HG03469 (cell line): ENCODE results near the gene CEP57L1.
"Not testable (repeated sequence)": the region's sequence is repeated elsewhere in the genome, so short reads cannot be mapped to it uniquely, and the experiment has no call there.

Source experiments
- ATAC-seq: cut with Tn5 transposase; IDR thresholded peaks from one replicate; pipeline ENCODE4 v1.9.1; 2021; ENCODE audit warnings: mild to moderate bottlenecking, moderate library complexity, moderate number of reproducible peaks; ENCODE audit not compliant: unreplicated experiment

The CEP57L1 gene

DNA sequence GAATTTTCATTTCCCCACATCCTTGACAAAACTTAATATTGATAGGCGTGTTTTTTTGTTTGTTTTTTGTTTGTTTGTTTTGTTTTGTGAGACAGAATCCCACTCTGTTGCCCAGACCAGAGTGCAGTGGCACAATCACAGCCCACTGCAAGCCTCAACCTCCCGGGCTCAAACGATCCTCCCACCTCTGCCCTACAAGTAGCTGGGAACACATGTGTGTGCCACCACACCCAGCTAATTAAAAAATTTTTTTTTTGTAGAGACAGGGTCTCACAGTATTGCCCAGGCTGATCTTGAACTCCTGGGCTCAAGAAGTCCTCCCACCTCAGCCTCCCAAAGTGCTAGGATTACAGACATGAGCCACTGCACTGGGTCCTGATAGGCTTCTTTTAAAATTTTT lies 9.2 kb downstream of the CEP57L1 start:
- no peak for ATAC-seq

DNA sequence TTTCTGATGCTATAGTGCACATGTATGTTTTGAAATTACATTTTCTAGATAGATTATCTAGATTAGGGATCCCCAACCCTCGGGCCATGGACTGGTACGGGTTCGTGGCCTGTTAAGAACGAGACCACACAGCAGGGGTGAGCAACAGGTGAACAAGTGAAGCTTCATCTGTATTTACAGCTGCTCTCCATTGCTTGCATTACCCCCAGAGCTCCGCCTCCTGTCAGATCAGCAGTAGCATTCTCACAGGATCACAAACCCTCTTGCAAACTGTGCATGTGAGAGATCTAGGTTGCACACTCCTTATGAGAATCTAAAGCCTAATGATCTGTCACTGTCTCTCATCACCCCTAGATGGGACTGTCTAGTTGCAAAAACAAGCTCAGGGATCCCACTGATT lies 10.4 kb downstream of the CEP57L1 start:
- no peak for ATAC-seq

DNA sequence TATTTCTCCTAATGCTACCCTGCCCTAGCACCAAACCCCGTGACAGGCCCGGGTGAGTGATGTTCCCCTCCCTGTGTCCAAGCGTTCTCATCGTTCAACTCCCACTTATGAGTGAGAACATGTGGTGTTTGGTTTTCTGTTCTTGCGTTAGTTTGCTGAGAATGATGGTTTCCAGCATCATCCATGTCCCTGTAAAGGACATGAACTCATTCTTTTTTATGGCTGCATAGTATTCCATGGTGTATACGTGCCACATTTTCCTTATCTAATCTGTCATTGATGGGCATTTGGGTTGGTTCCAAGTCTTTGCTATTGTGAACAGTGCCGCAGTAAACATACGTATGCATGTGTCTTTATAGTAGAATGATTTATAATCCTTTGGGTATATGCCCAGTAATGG lies 14.4 kb downstream of the CEP57L1 start:
- ATAC-seq = not testable (repeated sequence)

DNA sequence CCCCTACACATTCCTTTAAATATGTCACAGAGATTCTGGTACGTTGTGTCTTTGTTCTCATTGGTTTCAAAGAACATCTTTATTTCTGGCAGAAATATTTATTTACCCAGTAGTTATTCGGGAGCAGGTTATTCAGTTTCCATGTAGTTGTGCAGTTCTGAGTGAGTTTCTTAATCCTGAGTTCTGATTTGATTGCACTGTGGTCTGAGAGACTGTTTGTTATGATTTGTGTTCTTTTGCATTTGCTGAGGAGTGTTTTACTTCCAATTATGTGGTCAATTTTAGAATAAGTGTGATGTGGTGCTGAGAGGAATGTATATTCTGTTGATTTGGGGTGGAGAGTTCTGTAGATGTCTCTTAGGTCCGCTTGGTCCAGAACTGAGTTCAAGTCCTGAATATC lies 17.4 kb downstream of the CEP57L1 start:
- ATAC-seq = not testable (repeated sequence)

DNA sequence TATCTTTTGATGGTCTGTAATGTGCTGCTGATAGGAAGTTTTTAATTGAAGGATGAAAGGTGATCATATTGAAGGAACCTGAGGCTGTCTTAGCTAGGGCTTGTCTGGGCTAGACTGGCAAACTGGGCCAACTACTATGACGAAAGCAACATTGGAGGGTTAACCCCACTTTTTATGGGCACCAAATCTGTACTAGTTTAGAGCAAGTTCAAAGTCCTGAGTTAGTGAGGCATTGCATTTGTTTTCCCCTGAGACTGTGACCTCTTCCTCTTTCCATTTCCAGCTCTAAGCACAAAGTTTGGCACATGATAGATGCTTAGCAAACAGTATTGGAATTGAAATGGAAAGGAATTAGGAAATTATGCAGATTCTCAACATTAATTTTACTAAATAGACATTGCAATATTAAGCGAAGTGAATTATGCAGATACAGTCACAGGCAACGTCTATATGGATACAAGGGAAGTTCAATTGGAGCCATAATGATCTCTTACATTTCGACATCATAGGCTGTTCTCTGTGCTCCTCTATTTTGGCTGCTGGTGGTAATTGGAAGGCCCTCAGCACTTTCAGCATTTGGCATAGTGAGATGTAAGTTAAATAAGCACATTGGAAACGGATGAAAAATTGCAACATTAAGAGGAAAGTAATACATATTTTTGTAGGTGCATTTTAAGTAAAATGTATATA lies 22.2 kb downstream of the CEP57L1 start:
- ATAC-seq = peak; percentile 55

DNA sequence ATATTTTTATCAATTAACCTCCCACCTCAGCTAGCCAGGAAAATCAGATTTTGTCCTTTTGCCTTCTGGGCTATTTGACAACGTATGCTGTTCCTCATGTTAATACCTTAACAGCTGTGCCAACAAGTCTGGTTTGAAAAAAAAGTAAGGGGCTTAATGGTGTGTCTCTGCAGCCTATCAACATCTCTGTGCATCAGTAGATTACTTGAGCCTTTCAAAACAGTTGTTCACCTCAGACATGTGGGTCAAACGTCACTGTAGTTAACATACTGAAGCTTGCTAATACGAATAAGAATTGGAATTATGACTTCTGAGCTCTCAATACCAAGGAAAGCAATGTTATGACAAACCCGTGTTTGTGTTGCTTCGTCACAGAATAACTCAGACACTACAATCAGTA lies 23.0 kb downstream of the CEP57L1 start:
- ATAC-seq = no peak

DNA sequence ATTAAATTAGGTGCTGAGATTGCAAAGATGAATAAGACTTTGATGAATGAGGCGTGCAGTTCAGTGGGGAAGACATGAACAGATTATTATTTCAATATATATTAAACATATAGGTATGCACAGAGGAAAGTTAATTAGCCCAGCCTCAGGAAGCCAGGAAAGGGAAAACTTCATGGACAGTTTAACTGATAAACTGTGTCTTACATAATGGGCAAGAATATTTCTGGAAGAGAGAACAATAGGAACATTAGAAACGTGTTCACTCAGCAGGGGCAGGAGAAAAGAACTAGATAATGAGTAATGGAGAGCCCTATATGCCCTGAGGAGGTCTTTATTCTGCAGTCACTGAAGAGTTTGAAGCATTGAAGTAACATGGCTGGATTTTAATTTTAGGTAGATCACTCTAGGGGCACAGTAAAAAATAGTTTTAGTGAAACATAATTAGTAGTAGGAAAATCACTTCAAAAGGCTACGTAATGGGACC lies 23.6 kb downstream of the CEP57L1 start:
- no peak for ATAC-seq

DNA sequence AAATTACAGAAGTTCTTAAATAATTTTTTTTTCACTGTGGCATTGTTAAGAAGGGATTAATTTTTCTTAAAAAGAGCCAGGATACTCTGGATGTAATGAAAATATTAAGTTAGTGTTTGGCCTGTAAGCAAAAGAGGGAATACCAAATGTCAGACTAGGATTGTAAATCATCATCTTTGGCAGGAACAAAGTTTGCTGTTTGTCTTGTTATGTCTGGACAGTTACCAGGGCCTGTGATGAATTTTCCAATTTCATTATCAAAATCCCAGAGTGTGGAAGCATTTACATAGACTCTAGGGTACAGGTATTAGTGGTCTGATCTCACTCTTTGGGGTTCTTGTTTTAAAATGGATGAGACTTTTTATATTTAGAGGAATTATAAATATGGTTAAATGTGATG lies 26.1 kb downstream of the CEP57L1 start:
- ATAC-seq = no peak

DNA sequence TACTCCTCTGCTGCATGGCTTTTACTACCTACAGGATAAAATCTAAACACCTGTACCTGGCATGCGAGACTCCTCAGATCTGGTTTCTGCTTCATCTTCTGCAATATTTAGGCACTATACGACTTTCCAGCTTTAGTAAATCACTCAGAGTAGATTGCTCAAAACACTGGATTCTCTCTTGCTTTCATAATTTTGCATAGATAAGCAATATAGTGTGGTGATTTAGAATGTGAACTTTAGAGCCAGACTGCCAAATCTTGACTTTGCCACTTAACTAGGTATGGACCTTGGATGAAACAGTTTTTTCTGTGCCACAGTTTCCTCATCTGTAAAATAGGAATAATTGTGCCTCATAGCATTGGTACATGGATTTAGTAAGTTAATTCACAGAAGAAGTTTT lies 28.9 kb downstream of the CEP57L1 start:
- ATAC-seq = no peak

DNA sequence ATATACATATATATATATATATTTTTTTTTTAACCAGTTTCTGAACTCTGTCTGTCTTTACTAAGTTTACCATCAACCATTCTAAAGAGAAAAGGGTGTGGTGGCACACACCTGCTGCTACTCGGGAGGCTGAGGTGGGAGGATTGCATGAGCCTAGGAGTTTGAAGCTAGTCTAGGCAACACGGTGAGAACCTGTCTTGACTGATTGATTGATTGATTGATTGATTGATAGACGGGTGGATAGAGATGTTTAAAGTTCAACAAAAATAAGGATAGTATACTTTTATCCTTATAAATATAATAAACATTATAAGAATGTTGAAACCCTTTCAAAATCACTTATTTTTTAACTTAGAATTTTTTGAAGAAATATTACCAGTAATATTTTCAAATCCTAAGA lies 30.2 kb downstream of the CEP57L1 start:
- no peak for ATAC-seq

DNA sequence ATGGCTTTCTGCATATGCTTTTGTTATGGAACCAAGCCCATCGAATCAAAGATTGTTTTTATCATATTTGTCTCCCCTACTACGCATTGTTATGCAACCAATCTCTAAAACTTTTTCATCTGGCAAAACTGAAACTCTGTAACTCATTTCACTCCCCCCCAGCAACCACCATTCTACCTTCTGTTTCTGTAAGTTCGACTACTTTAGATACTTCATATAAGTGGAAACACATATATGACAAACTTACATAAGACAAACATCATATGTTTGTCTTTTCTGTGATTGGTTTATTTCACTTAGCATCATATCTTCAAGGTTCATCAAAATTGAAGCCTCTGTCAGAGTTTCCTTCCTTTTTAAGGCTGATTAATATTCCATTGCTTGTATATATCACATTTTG lies 34.8 kb downstream of the CEP57L1 start:
- no peak for ATAC-seq

DNA sequence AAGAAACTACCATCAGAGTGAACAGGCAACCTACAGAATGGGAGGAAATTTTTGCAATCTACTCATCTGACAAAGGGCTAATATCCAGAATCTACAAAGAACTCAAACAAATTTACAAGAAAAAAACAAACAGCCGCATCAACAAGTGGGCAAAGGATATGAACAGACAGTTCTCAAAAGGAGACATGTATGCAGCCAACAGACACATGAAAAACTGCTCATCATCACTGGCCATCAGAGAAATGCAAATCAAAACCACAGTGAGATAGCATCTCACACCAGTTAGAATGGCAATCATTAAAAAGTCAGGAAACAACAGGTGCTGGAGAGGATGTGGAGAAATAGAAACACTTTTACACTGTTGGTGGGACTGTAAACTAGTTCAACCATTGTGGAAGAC lies 40.3 kb downstream of the CEP57L1 start:
- not testable (repeated sequence) for ATAC-seq

DNA sequence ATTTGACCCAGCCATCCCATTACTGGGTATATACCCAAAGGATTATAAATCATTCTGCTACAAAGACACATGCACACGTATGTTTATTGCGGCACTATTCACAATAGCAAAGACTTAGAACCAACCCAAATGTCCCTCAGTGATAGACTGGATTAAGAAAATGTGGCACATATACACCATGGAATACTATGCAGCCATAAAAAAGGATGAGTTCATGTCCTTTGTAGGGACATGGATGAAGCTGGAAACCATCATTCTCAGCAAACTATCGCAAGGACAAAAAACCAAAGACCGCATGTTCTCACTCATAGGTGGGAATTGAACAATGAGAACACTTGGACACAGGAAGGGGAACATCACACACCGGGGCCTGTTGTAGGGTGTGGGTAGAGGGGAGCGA lies 40.7 kb downstream of the CEP57L1 start:
- not testable (repeated sequence) for ATAC-seq

DNA sequence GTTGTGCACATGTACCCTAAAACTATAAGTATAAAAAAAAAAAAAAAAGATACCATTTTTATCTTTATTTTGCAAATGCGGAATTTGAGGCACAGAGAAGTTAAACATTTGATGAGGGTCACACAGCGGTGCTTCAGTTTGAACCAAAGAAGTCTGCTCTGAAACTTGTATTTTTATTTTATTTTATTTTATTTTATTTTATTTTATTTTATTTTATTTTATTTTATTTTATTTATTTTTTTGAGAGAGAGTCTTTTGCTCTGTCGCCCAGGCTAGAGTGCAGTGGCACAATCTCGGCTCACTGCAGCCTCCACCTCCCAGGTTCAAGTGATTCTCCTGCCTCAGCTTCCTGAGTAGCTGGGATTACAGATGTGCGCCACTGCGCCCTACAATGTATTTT lies 41.2 kb downstream of the CEP57L1 start:
- not testable (repeated sequence) for ATAC-seq

DNA sequence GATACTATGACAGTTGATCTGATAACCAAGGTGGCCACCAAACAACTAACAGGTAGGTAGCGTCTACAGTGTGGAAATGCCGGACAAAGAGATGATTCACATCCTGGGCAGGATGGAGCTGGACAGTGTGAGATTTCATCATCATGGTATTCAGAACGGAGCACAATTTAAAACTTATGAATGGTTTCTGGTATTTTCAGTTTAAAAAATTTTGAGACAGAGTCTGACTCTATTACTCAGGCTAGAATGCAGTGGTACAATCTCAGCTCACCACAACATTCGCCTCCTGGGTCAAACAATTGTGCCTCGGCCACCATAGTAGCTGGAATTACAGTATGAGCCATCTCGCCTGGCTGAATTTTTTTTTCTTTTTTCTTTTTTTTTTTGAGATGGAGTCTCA lies 43.8 kb downstream of the CEP57L1 start:
- ATAC-seq = no peak

DNA sequence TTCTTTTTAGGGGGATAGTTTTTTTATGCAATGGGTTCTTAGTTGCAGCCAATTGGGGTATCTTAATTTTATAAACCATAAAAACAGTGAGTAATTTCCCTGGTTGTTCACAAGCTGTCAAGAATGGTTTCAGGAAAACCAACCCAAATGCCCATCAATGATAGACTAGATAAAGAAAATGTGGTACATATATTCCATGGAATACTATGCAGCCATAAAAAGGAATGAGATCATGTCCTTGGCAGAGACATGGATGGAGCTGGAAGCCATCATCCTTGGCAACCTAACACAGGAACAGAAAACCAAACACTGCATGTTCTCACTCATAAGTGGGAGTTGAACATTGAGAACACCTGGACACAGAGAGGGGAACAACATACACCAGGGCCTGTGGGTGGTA lies 46.8 kb downstream of the CEP57L1 start:
- ATAC-seq = not testable (repeated sequence)

DNA sequence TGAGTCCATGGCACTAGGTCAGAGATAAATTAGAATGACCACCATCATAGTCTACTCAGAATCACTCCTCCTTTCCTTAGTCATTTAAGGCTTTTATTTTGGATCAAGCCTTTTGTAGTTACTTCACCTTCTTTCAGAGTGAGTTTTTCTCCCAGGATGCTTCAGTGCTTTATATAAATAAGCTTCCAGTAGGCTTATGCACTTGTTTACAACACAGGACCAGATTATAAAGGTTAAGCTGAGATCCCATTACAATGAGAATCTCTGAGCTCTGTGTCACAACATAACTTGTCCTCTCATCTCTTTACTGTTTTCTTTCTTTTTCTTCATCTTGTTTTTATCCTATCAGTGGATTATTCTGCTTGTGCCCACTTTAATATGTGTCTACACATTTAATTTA lies 47.9 kb downstream of the CEP57L1 start:
- ATAC-seq = no peak

DNA sequence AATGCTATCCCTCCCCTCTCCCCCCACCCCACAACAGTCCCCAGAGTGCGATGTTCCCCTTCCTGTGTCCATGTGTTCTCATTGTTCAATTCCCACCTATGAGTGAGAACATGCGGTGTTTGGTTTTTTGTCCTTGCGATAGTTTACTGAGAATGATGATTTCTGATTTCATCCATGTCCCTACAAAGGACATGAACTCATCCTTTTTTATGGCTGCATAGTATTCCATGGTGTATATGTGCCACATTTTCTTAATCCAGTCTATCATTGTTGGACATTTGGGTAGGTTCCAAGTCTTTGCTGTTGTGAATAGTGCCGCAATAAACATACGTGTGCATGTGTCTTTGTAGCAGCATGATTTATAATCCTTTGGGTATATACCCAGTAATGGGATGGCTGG lies 52.9 kb downstream of the CEP57L1 start:
- not testable (repeated sequence) for ATAC-seq

DNA sequence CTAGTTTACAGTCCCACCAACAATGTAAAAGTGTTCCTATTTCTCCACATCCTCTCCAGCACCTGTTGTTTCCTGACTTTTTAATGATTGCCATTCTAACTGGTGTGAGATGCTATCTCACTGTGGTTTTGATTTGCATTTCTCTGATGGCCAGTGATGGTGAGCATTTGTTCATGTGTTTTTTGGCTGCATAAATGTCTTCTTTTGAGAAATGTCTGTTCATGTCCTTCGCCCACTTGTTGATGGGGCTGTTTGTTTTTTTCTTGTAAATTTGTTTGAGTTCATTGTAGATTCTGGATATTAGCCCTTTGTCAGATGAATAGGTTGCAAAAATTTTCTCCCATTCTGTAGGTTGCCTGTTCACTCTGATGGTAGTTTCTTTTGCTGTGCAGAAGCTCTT lies 53.4 kb downstream of the CEP57L1 start:
- not testable (repeated sequence) for ATAC-seq

DNA sequence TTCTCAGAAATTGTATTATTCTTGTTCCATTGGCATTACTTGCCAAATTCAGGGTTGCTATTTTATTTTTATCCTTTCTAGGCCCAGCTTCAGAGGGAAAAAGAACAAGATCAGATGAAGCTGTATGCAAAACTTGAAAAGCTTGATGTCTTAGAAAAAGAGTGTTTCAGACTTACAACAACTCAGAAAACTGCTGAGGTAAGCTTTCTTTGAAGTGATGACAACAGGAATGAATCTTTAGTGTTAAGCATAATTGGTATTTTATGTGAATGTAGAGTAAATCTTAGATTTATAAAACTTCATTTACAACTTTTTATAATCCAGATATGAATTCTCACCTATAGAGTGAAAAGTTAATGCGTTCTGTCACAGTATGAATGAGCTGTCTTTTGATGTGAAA lies 58.4 kb downstream of the CEP57L1 start:
- no peak for ATAC-seq

DNA sequence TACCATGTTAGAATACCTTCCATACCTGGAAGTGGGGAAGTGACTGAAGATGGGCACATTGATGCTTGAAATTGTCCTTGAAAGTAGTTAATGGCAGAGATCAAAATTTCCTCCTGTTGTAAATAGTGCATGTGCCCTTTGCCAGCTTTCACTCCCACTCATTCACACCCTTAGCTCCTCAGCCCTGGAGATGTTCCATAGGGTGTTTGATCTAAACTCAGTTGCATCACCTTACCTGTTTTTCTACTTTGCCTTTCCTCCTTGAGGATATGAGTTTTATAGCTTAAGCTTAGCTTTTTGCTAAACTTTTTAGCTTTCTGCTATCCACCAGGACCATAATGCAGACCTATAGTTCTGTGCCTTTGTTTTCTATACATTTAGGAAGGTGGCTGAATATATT lies 69.0 kb downstream of the CEP57L1 start:
- no peak for ATAC-seq

DNA sequence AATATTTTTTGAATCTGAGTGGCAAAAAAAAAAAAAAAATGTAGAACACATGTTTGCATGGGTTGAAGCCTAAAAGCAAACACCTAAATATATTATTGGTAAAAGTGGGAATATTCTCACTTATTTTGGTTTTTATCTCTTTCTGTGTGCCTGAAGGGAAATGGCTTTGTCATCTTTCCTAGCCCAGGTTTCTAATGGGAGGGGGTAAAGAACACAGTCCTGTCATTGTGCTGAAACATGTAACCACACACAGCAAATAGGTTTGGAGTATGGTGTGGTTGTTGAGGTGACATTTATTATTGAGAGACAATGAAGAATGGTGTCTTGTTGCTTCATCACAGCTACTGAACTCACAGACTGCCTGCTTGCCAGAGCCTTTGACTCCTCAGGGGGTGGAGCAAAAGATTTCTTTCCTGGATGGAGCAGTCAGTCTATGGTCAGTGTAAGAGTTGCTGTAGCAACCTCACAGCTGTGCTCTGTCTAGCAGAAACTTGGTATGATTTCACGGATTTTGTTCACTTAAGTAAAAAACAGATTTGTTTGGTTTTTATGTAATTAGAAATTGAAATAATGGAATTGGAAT lies 70.2 kb downstream of the CEP57L1 start:
- no peak for ATAC-seq

DNA sequence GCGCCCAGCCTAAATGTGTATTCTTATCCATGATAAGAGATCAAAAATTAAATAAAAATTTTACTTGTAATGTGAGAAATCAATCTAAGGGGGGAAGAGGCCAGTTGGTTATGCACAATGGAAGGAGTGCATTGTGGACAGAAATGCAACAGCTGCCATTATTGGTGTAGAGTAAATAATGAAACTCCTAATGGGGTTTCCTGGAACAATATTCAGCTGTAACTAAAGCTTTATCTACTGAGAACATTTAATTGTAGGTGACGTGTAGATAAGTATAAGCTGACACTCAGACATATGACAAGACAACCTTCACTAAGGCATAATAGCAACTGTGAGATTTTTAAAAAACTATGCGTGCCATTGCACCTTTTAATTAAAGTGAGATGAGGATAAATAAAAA lies 71.4 kb downstream of the CEP57L1 start:
- ATAC-seq = no peak
